Body of pancreas (tissue), 4 donors: ENCODE data around the gene MRPL55.

Experiments used
- CTCF ChIP-seq, 7 experiments: fragments of 450-650 bp in 4 of 7; fragments of 200-600 bp in 3 of 7; sonication (generic) in 3 of 7; IDR thresholded peaks; one replicate each; pipeline ENCODE4 v1.5.1; 2016 to 2019; ENCODE audit warnings: antibody characterized with exemption in 7 of 7
- POLR2A ChIP-seq, 3 donors: fragments of 450-650 bp; IDR thresholded peaks; one replicate each; pipeline ENCODE4 v1.6.1; 2016; ENCODE audit warnings: antibody characterized with exemption in 3 of 3, mild to moderate bottlenecking in 2 of 3

DNA sequence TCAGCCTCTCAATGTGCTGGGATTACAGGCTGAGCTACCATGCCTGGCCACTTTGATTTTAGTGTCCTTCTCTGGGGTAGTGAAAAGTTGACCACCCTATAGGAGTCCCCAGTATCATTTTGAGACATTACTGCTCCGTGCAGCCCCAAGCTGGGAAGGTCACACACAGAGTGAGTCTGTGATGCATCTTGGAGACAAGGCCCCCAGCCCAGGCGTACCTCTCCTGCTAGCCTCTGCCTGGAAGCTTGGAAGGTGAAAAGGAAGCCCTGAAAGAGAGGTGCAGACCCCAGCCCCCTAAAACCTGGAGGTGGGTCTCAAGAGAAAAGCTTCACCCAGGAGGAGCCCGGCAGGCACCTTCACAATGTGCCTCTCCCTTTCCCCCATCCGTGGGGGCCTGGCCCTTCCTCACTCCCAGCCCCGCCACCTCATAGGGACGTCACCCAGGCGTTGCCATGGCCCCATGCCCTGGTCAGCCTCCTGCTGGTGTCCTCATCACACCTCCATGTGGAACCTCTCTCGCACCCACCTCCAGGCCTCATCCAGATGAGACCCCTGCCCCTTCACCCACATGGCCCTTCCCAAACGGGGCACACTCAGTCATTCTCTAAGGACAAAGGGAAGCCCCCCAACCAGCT, 32.2 kb downstream of the MRPL55 start:
- no peak for TF ChIP-seq POLR2A (IDR thresholded peaks at IDR 0.05)
- TF ChIP-seq CTCF (IDR thresholded peaks at IDR 0.05) = no peak
